Karpas-422 (cell line): ENCODE data around the gene OR52I2. TPM values are rescaled to one million over a fixed set of nuclear protein-coding genes. Genes with fewer than 3 reads are reported as not detected.

Experiments used
- DNase-seq: peaks from one replicate; pipeline ENCODE4 v3.0.0-alpha.2; 2015
- H2AFZ ChIP-seq: fragments of 200-600 bp; sonication (generic); 2 replicates; pipeline ENCODE4 v1.6.1; 2014; ENCODE audit warnings: antibody characterized with exemption, low read length, mixed read lengths
- H3K27ac ChIP-seq: fragments of 200-600 bp; sonication (generic); 2 replicates; pipeline ENCODE4 v1.5.1; 2014; ENCODE audit warnings: mild to moderate bottlenecking, low read length, moderate library complexity
- H3K27me3 ChIP-seq: fragments of 200-600 bp; sonication (generic); 2 replicates; pipeline ENCODE4 v1.6.1; 2014; ENCODE audit warnings: low read length, mixed read lengths
- H3K36me3 ChIP-seq: fragments of 200-600 bp; sonication (generic); 2 replicates; pipeline ENCODE4 v1.6.1; 2014; ENCODE audit warnings: low read length, mixed read lengths; ENCODE audit not compliant: insufficient read depth
- H3K4me1 ChIP-seq: fragments of 200-600 bp; sonication (generic); 2 replicates; pipeline ENCODE4 v1.6.1; 2014; ENCODE audit warnings: mild to moderate bottlenecking, low read length, mixed read lengths
- H3K4me2 ChIP-seq: fragments of 200-600 bp; sonication (generic); 2 replicates; pipeline ENCODE4 v1.6.1; 2014; ENCODE audit warnings: low read length, low read depth, mild to moderate bottlenecking; ENCODE audit not compliant: poor library complexity, severe bottlenecking
- H3K4me3 ChIP-seq: fragments of 200-600 bp; sonication (generic); 2 replicates; pipeline ENCODE4 v1.5.1; 2014; ENCODE audit warnings: mild to moderate bottlenecking, antibody characterized with exemption, low read length, mixed read lengths
- H3K79me2 ChIP-seq: fragments of 200-600 bp; sonication (generic); 2 replicates; pipeline ENCODE4 v1.6.1; 2014; ENCODE audit warnings: mild to moderate bottlenecking, low read length, mixed read lengths
- H3K9ac ChIP-seq: fragments of 200-600 bp; sonication (generic); 2 replicates; pipeline ENCODE4 v1.6.0; 2014; ENCODE audit warnings: low read length
- H3K9me2 ChIP-seq: fragments of 200-600 bp; sonication (generic), shearing (Covaris generic); replicated peaks from 2 replicates; pipeline ENCODE4 v1.6.0; 2014; ENCODE audit warnings: mild to moderate bottlenecking, low read length, moderate library complexity; ENCODE audit not compliant: insufficient read depth
- H3K9me3 ChIP-seq: fragments of 300-700, 200-600 bp; sonication (generic); 2 replicates; pipeline ENCODE4 v1.6.1; 2014; ENCODE audit warnings: low read length, mixed read lengths
- H4K20me1 ChIP-seq: fragments of 200-600 bp; sonication (generic); 2 replicates; pipeline ENCODE4 v1.6.1; 2014; ENCODE audit warnings: mild to moderate bottlenecking, antibody characterized with exemption, low read length, low read depth; ENCODE audit not compliant: insufficient read depth
- total RNA-seq: library from RNA; depleted of rRNA; stranded (reverse); fragments of >200 nt; shearing (Covaris generic); gene quantifications from 2 replicates; pipeline ENCODE4 v1.2.3, GENCODE V29; 2014; ENCODE audit warnings: low replicate concordance; rRNA removed

Gene OR52I2
- total RNA-seq, 1 experiment from 2014 or later = not detected

GRCh38 chr11:4641501-4641900 is 60.0 kb downstream of the OR52I2 start:
- no peak overlapping the region for H2AFZ ChIP-seq
- no peaks in the 10 kb centered on the region for H3K79me2 ChIP-seq
- H3K4me2 ChIP-seq = no peak overlapping the region
- no peak overlapping the region for H3K4me3 ChIP-seq
- no peaks in the 10 kb centered on the region for H3K27me3 ChIP-seq
- no peak overlapping the region for H3K9ac ChIP-seq
- no peaks in the 10 kb centered on the region for H4K20me1 ChIP-seq
- H3K9me3 ChIP-seq = no peaks in the 10 kb centered on the region
- no peaks in the 10 kb centered on the region for H3K9me2 ChIP-seq
- no peak for DNase-seq
- H3K4me1 ChIP-seq = no peaks in the 10 kb centered on the region
- H3K36me3 ChIP-seq = no peaks in the 10 kb centered on the region
- no peak overlapping the region for H3K27ac ChIP-seq

- no peaks in the 10 kb centered on the region for H3K79me2 ChIP-seq
- H2AFZ ChIP-seq = no peak overlapping the region
- no peaks in the 10 kb centered on the region for H4K20me1 ChIP-seq
- no peaks in the 10 kb centered on the region for H3K27me3 ChIP-seq
- H3K4me3 ChIP-seq = no peak overlapping the region
- H3K9ac ChIP-seq = no peak overlapping the region
- DNase-seq = no peak
- no peaks in the 10 kb centered on the region for H3K9me3 ChIP-seq
- no peaks in the 10 kb centered on the region for H3K9me2 ChIP-seq
- no peak overlapping the region for H3K27ac ChIP-seq
- H3K4me2 ChIP-seq = no peak overlapping the region
- H3K4me1 ChIP-seq = no peaks in the 10 kb centered on the region
- no peaks in the 10 kb centered on the region for H3K36me3 ChIP-seq
Measured at GRCh38 chr11:4642043-4642442, 60.5 kb downstream of the OR52I2 start.

Other genes with a start within 250 kb of the OR52I2 start
- not detected in 2 replicates for gene OR52B4, start 213.4 kb upstream of the OR52I2 start, total RNA-seq
- gene TRIM21, start 188.0 kb upstream of the OR52I2 start, total RNA-seq = 15.1 and 24.7 TPM in 2 replicates
- gene OR52K2, start 132.4 kb upstream of the OR52I2 start, total RNA-seq = not detected in 2 replicates
- gene OR52K1, start 99.1 kb upstream of the OR52I2 start, total RNA-seq = not detected in 2 replicates
- not detected in 2 replicates for gene OR52M1, start 36.6 kb upstream of the OR52I2 start, total RNA-seq
- not detected in 2 replicates for gene OR52I1, start 12.3 kb downstream of the OR52I2 start, total RNA-seq
- gene TRIM68, start 26.5 kb downstream of the OR52I2 start, total RNA-seq = 17.5 and 21.1 TPM in 2 replicates
- gene OR51D1, start 55.7 kb downstream of the OR52I2 start, total RNA-seq = not detected in 2 replicates
- gene OR51E1, start 62.2 kb downstream of the OR52I2 start, total RNA-seq = not detected in 2 replicates
- not detected in 2 replicates for gene OR51E2, start 116.1 kb downstream of the OR52I2 start, total RNA-seq
- gene MMP26, start 123.0 kb downstream of the OR52I2 start, total RNA-seq = not detected in 2 replicates
- gene OR51F1, start 188.2 kb downstream of the OR52I2 start, total RNA-seq = not detected in 2 replicates
- not detected in 2 replicates for gene OR52R1, start 222.6 kb downstream of the OR52I2 start, total RNA-seq
- not detected in 2 replicates for gene OR51F2, start 239.6 kb downstream of the OR52I2 start, total RNA-seq